Endothelial cell of umbilical vein (primary cell): ENCODE measurements around the gene KAT6B.

Experiments used
- CTCF ChIP-seq, 2 donors: IDR thresholded peaks; 1 replicate in 1 of 2; 2 replicates in 1 of 2; pipeline ENCODE4 v1.5.1; 2011; ENCODE audit warnings: low read length in 2 of 2, mild to moderate bottlenecking in 2 of 2, moderate library complexity in 2 of 2, control low read depth in 1 of 2, inconsistent platforms in 1 of 2, low read depth in 1 of 2; ENCODE audit not compliant: insufficient read depth in 1 of 2; ENCODE audit errors: extremely low read depth in 1 of 2
- EZH2 ChIP-seq: IDR thresholded peaks from 2 replicates; pipeline ENCODE4 v1.6.1; 2012; ENCODE audit warnings: borderline replicate concordance, low read depth, mild to moderate bottlenecking, moderate library complexity, low read length, inconsistent platforms; ENCODE audit not compliant: severe bottlenecking
- FOS ChIP-seq: IDR thresholded peaks from 2 replicates; pipeline ENCODE4 v1.6.1; 2011; ENCODE audit warnings: mild to moderate bottlenecking, low read length, moderate library complexity, borderline replicate concordance; ENCODE audit not compliant: insufficient read depth
- JUN ChIP-seq: IDR thresholded peaks from 2 replicates; pipeline ENCODE4 v1.6.1; 2011; ENCODE audit warnings: borderline replicate concordance, low read depth; ENCODE audit not compliant: insufficient read length, insufficient read depth
- MAX ChIP-seq: IDR thresholded peaks from 2 replicates; pipeline ENCODE4 v1.6.1; 2011; ENCODE audit not compliant: insufficient read depth, insufficient read length
- POLR2A ChIP-seq: IDR thresholded peaks from 2 replicates; pipeline ENCODE4 v1.6.1; 2012; ENCODE audit warnings: low read depth, mild to moderate bottlenecking, control low read depth, low read length
- POLR2AphosphoS5 ChIP-seq: IDR thresholded peaks from 2 replicates; pipeline ENCODE4 v1.6.1; 2012; ENCODE audit warnings: low read depth, mild to moderate bottlenecking, control low read depth, low read length, moderate library complexity; ENCODE audit not compliant: insufficient read depth

GRCh38 chr10:74892839-74893238, 66.4 kb downstream of the KAT6B start:
- TF ChIP-seq CTCF (IDR thresholded peaks at IDR 0.05; ENCODE audit: extremely low read depth in 1 of 2, insufficient read depth in 1 of 2, low read depth in 1 of 2, low read length in 2 of 2) = no peak
- TF ChIP-seq POLR2A = no peak
- TF ChIP-seq EZH2 = no peak
- no peak for TF ChIP-seq MAX
- no peak for TF ChIP-seq POLR2AphosphoS5
- TF ChIP-seq JUN = no peak
- no peak for TF ChIP-seq FOS
